Neural progenitor cell (in vitro differentiated cells): Measurements from ENCODE around the gene RNGTT.

Source experiments
- EZH2 ChIP-seq: fragments of 200-600 bp; sonication (generic); IDR thresholded peaks from 2 replicates; pipeline ENCODE4 v1.6.1; 2017; ENCODE audit warnings: antibody characterized with exemption, mild to moderate bottlenecking, moderate library complexity
- EZH2phosphoT487 ChIP-seq: fragments of 200-600 bp; sonication (generic); IDR thresholded peaks from 2 replicates; pipeline ENCODE4 v1.6.1; 2017; ENCODE audit warnings: antibody characterized with exemption
- TF ChIP-seq, protein P1 (sequence below): fragments of 200-600 bp; sonication (generic); IDR thresholded peaks from 2 replicates; pipeline ENCODE4 v1.5.1; 2017; ENCODE audit warnings: antibody characterized with exemption, mild to moderate bottlenecking

GRCh38 chr6:88933521-88933920 lies 29.9 kb downstream of the RNGTT start:
- TF ChIP-seq, protein P1, sequence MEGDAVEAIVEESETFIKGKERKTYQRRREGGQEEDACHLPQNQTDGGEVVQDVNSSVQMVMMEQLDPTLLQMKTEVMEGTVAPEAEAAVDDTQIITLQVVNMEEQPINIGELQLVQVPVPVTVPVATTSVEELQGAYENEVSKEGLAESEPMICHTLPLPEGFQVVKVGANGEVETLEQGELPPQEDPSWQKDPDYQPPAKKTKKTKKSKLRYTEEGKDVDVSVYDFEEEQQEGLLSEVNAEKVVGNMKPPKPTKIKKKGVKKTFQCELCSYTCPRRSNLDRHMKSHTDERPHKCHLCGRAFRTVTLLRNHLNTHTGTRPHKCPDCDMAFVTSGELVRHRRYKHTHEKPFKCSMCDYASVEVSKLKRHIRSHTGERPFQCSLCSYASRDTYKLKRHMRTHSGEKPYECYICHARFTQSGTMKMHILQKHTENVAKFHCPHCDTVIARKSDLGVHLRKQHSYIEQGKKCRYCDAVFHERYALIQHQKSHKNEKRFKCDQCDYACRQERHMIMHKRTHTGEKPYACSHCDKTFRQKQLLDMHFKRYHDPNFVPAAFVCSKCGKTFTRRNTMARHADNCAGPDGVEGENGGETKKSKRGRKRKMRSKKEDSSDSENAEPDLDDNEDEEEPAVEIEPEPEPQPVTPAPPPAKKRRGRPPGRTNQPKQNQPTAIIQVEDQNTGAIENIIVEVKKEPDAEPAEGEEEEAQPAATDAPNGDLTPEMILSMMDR, result no peak
- TF ChIP-seq EZH2 (no peak), EZH2phosphoT487 (no peak)
